ENCODE measurements around the gene TLE4.

DNA sequence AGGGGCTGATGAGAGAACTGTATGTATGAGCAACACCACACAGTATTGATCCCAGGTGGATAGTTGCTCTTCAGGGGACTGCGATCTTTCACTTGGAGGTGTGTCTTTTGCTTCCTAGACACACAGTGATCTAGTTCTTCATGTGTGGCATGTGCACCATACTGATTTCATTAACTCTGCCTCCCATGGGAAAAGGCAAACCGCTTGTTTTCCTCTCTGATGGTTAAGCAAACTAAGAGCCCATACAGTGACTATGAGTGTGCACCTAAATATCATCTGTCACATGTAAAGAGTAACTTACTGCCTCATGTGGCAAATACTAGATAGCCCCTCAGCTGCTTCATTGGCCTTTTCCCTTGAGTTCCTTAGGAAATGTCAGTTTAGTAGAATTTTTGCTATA is 147.3 kb downstream of the TLE4 start:
- TF ChIP-seq POLR2A (IDR thresholded peaks at IDR 0.05; ENCODE audit: low read depth, low read length): no peak
- no peak for TF ChIP-seq POLR2AphosphoS5 (IDR thresholded peaks at IDR 0.05; ENCODE audit: low read depth, low read length)
- no peak for TF ChIP-seq TAF1 (IDR thresholded peaks at IDR 0.05; ENCODE audit: low read depth, low read length)
- TF ChIP-seq SPI1 (IDR thresholded peaks at IDR 0.05; ENCODE audit: low read depth, low read length): no peak

Data from GM12891 (cell line).